A673 (cell line): Measurements from ENCODE around the gene FGGY.

Experiments
- CTCF ChIP-seq: fragments of 300-800, 200-600 bp; sonication (generic); conservative IDR thresholded peaks from 2 replicates; pipeline ENCODE4 v1.5.1; 2017; ENCODE audit warnings: low read depth, mild to moderate bottlenecking, antibody characterized with exemption, low read length, moderate library complexity, mixed read lengths
- EZH2 ChIP-seq: fragments of 200-600 bp; sonication (generic); IDR thresholded peaks from 2 replicates; pipeline ENCODE4 v1.6.1; 2017; ENCODE audit warnings: borderline replicate concordance, low read depth, mild to moderate bottlenecking, mixed read lengths, antibody characterized with exemption, low read length; ENCODE audit not compliant: poor library complexity, severe bottlenecking

- no peak for TF ChIP-seq CTCF
- no peak for TF ChIP-seq EZH2
Measured at GRCh38 chr1:59574085-59574484, 277.2 kb downstream of the FGGY start.
